WTC11 (cell line): ENCODE measurements around the gene ARHGAP15. TPM values are rescaled to one million over a fixed set of nuclear protein-coding genes. Genes with fewer than 3 reads are reported as not detected.

ENCODE experiments used
- ATAC-seq: fragments of 200-7000 bp; cut with Tn5 transposase; 2 replicates; pipeline ENCODE4 v1.10.0; 2021; ENCODE audit warnings: mild to moderate bottlenecking, moderate library complexity
- CTCF ChIA-PET: fragments of 300-600 bp; sonication (Branson Sonifier 250); formaldehyde crosslinking; loops from one replicate; lab custom pipeline; 2021; ENCODE audit warnings: antibody characterized with exemption; lab: Charles Lee
- POLR2A ChIA-PET: fragments of 350-600 bp; sonication (Branson Sonifier 250); formaldehyde crosslinking; loops from one replicate; lab custom pipeline; 2021; ENCODE audit warnings: antibody characterized with exemption; lab: Charles Lee
- DNase-seq: peaks from one replicate; pipeline ENCODE4 v3.0.0; 2021; ENCODE audit warnings: low spot score
- H3K27ac Mint-ChIP-seq: 2 replicates; pipeline ENCODE4 v1.8.0; 2021; ENCODE audit warnings: mixed read lengths
- H3K27me3 Mint-ChIP-seq: 2 replicates; pipeline ENCODE4 v1.8.0; 2021; ENCODE audit warnings: low read depth, mild to moderate bottlenecking, moderate library complexity, mixed read lengths
- H3K36me3 Mint-ChIP-seq: 2 replicates; pipeline ENCODE4 v1.8.0; 2021; ENCODE audit warnings: mixed read lengths
- H3K4me1 Mint-ChIP-seq: 2 replicates; pipeline ENCODE4 v1.8.0; 2022; ENCODE audit warnings: mixed read lengths
- H3K4me3 Mint-ChIP-seq: 2 replicates; pipeline ENCODE4 v1.8.0; 2021; ENCODE audit warnings: mild to moderate bottlenecking, moderate library complexity, mixed read lengths
- H3K9me3 Mint-ChIP-seq: 2 replicates; pipeline ENCODE4 v1.8.0; 2021; ENCODE audit warnings: mixed read lengths
- CBFB ChIP-seq: sonication (generic); formaldehyde crosslinking; IDR thresholded peaks from 2 replicates; pipeline ENCODE4 v1.8.1; 2022; ENCODE audit warnings: mild to moderate bottlenecking, low read depth, missing genetic modification reagents
- ETV6 ChIP-seq: sonication (generic); formaldehyde crosslinking; IDR thresholded peaks from 2 replicates; pipeline ENCODE4 v1.8.1; 2022; ENCODE audit warnings: mild to moderate bottlenecking, missing genetic modification reagents
- FOXJ3 ChIP-seq: sonication (generic); formaldehyde crosslinking; IDR thresholded peaks from 2 replicates; pipeline ENCODE4 v1.9.0; 2021; ENCODE audit warnings: missing genetic modification reagents, mild to moderate bottlenecking, borderline replicate concordance
- FOXK1 ChIP-seq: sonication (generic); formaldehyde crosslinking; IDR thresholded peaks from 2 replicates; pipeline ENCODE4 v1.8.0; 2022; ENCODE audit warnings: mild to moderate bottlenecking, moderate library complexity, missing genetic modification reagents
- MYBL2 ChIP-seq: sonication (generic); formaldehyde crosslinking; IDR thresholded peaks from 2 replicates; pipeline ENCODE4 v1.8.1; 2023; ENCODE audit warnings: mild to moderate bottlenecking, moderate library complexity, missing genetic modification reagents
- RORB ChIP-seq: fragments of 250-450 bp; sonication (Bioruptor Pico); IDR thresholded peaks from 2 replicates; pipeline ENCODE4 v1.9.0; 2021; ENCODE audit warnings: mild to moderate bottlenecking
- TP53 ChIP-seq: sonication (generic); formaldehyde crosslinking; IDR thresholded peaks from 2 replicates; pipeline ENCODE4 v1.8.1; 2023; ENCODE audit warnings: mild to moderate bottlenecking, missing genetic modification reagents
- total RNA-seq: library from RNA; stranded (reverse); gene quantifications from 3 replicates; pipeline ENCODE4 v1.2.3, GENCODE V29; 2021
- TF ChIP-seq, protein P1 (sequence below): sonication (generic); formaldehyde crosslinking; IDR thresholded peaks from 2 replicates; pipeline ENCODE4 v1.8.0; 2023; ENCODE audit warnings: missing genetic modification reagents
- TF ChIP-seq, protein P2 (sequence below): sonication (generic); formaldehyde crosslinking; IDR thresholded peaks from 2 replicates; pipeline ENCODE4 v1.8.1; 2022; ENCODE audit warnings: low read depth, missing genetic modification reagents, borderline replicate concordance
- TF ChIP-seq, protein P3 (sequence below): sonication (generic); formaldehyde crosslinking; IDR thresholded peaks from 2 replicates; pipeline ENCODE4 v1.8.0; 2022; ENCODE audit warnings: mild to moderate bottlenecking, missing genetic modification reagents
- TF ChIP-seq, protein P4 (sequence below): sonication (generic); formaldehyde crosslinking; IDR thresholded peaks from 2 replicates; pipeline ENCODE4 v1.8.0; 2023; ENCODE audit warnings: missing genetic modification reagents, mild to moderate bottlenecking, borderline replicate concordance
- TF ChIP-seq, protein P5 (sequence below): sonication (generic); formaldehyde crosslinking; IDR thresholded peaks from 2 replicates; pipeline ENCODE4 v1.8.1; 2023; ENCODE audit warnings: mild to moderate bottlenecking, missing genetic modification reagents
- TF ChIP-seq, protein P6 (sequence below): fragments of 200-600 bp; IDR thresholded peaks from 2 replicates; pipeline ENCODE4 v1.8.0; 2022; ENCODE audit warnings: antibody characterized with exemption

The ARHGAP15 gene
- total RNA-seq, 1 experiment from 2014 or later = 0.28 TPM

DNA sequence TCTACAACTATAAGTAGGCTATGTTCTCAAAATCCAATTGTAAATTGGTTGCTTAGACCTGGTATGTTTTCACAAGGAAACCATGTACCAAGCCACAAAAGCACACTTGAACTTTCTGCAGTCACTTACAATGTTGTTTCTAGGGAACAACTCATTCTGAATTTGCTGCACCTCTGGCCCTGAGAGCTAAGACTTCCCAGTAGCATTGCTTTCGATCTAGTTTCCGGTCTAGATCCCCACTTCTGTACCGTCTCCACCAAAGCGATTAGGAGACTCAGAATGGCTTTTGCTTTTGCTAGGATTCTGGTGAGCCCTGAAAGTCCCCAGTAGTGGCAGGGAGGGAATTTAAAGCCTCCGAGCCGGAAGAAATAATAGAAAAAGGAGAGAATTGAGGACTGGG, 313.0 kb downstream of the ARHGAP15 start (continued):
- TF ChIP-seq, protein P1, sequence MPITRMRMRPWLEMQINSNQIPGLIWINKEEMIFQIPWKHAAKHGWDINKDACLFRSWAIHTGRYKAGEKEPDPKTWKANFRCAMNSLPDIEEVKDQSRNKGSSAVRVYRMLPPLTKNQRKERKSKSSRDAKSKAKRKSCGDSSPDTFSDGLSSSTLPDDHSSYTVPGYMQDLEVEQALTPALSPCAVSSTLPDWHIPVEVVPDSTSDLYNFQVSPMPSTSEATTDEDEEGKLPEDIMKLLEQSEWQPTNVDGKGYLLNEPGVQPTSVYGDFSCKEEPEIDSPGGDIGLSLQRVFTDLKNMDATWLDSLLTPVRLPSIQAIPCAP (CRISPR knock-in tag) = no peak

DNA sequence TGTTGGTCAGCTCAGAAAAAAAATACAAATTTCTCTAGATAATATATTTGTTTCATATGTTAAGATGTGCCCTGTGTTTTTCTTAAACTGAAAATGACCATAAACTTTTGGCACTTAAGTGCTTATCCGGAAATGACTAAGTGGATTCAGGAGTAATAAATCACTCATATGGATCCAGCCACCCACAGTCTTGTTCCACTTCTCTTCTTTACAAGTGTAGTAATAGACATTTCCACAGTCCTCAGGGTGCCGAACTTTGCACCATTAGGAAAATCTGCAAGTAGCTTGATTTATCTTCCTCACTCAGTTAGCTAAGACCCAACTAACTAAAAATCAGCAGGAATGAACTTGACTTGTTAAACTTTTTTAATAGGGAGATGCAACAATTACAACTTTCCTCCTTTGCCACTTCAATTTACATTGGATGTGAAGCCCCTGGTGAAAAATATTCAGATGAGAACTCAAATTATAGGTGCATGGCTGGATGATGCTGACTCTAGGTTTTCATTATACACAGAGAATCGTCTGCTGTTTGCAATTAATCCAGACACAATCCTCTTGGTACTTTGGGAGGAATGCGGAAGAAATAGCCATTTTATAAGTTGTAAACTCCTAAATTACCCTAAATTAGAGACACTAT, 322.5 kb downstream of the ARHGAP15 start:
- ChIA-PET POLR2A (no interaction called here), CTCF (no interaction called here)
- ATAC-seq (no peak), DNase-seq (no peak)
- TF ChIP-seq FOXK1 (CRISPR knock-in tag) (no peak), RORB (CRISPR knock-in tag) (no peak), CBFB (CRISPR knock-in tag) (no peak)
- TF ChIP-seq, protein P2, sequence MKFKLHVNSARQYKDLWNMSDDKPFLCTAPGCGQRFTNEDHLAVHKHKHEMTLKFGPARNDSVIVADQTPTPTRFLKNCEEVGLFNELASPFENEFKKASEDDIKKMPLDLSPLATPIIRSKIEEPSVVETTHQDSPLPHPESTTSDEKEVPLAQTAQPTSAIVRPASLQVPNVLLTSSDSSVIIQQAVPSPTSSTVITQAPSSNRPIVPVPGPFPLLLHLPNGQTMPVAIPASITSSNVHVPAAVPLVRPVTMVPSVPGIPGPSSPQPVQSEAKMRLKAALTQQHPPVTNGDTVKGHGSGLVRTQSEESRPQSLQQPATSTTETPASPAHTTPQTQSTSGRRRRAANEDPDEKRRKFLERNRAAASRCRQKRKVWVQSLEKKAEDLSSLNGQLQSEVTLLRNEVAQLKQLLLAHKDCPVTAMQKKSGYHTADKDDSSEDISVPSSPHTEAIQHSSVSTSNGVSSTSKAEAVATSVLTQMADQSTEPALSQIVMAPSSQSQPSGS (CRISPR knock-in tag) = no peak
- TF ChIP-seq, protein P3, sequence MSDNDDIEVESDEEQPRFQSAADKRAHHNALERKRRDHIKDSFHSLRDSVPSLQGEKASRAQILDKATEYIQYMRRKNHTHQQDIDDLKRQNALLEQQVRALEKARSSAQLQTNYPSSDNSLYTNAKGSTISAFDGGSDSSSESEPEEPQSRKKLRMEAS = no peak
- Mint-ChIP-seq H3K9me3 (no peaks in the 10 kb centered on the region), H3K36me3 (no peaks in the 10 kb centered on the region), H3K27ac (no peak overlapping the region), H3K27me3 (no peaks in the 10 kb centered on the region), H3K4me1 (no peaks in the 10 kb centered on the region), H3K4me3 (no peak overlapping the region)

DNA sequence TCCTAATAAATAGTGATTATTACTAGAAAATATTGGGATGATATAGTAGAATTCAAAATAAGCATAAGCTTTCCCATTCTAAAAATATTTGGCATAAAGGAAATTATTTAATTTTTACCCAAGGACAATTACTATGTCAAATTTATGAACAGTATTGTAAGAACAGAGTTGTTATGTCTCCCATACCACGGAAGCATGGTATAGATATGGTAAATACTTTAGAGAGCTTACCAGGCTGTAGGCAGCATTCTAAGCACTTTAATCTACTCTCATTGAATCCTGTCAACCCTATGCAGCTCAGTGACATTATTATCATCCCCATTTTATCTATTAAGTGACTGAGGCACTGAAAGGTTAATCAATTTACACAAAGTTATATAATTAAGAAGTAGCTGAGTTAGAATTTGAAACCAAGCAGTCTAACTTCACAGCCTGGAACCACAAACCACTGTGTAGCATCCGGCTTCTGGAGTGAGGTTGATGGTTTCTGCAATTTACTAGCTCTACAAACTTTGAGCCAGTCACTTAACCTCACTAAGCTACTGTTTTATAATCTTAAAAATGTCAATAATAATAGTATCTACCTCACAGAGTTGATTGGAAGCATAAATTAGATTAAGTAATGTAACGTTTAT, 323.7 kb downstream of the ARHGAP15 start:
- no peaks in the 10 kb centered on the region for H3K36me3 Mint-ChIP-seq
- DNase-seq (no peak), ATAC-seq (no peak)
- H3K4me1 Mint-ChIP-seq = no peaks in the 10 kb centered on the region
- H3K9me3 Mint-ChIP-seq = no peaks in the 10 kb centered on the region
- H3K4me3 Mint-ChIP-seq = no peak overlapping the region
- ChIA-PET CTCF (no interaction called here), POLR2A (no interaction called here)
- TF ChIP-seq TP53 (CRISPR knock-in tag) = no peak
- TF ChIP-seq, protein P3 = no peak
- TF ChIP-seq, protein P4, sequence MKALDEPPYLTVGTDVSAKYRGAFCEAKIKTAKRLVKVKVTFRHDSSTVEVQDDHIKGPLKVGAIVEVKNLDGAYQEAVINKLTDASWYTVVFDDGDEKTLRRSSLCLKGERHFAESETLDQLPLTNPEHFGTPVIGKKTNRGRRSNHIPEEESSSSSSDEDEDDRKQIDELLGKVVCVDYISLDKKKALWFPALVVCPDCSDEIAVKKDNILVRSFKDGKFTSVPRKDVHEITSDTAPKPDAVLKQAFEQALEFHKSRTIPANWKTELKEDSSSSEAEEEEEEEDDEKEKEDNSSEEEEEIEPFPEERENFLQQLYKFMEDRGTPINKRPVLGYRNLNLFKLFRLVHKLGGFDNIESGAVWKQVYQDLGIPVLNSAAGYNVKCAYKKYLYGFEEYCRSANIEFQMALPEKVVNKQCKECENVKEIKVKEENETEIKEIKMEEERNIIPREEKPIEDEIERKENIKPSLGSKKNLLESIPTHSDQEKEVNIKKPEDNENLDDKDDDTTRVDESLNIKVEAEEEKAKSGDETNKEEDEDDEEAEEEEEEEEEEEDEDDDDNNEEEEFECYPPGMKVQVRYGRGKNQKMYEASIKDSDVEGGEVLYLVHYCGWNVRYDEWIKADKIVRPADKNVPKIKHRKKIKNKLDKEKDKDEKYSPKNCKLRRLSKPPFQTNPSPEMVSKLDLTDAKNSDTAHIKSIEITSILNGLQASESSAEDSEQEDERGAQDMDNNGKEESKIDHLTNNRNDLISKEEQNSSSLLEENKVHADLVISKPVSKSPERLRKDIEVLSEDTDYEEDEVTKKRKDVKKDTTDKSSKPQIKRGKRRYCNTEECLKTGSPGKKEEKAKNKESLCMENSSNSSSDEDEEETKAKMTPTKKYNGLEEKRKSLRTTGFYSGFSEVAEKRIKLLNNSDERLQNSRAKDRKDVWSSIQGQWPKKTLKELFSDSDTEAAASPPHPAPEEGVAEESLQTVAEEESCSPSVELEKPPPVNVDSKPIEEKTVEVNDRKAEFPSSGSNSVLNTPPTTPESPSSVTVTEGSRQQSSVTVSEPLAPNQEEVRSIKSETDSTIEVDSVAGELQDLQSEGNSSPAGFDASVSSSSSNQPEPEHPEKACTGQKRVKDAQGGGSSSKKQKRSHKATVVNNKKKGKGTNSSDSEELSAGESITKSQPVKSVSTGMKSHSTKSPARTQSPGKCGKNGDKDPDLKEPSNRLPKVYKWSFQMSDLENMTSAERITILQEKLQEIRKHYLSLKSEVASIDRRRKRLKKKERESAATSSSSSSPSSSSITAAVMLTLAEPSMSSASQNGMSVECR (CRISPR knock-in tag) = no peak
- H3K27me3 Mint-ChIP-seq = no peaks in the 10 kb centered on the region
- H3K27ac Mint-ChIP-seq = no peak overlapping the region

DNA sequence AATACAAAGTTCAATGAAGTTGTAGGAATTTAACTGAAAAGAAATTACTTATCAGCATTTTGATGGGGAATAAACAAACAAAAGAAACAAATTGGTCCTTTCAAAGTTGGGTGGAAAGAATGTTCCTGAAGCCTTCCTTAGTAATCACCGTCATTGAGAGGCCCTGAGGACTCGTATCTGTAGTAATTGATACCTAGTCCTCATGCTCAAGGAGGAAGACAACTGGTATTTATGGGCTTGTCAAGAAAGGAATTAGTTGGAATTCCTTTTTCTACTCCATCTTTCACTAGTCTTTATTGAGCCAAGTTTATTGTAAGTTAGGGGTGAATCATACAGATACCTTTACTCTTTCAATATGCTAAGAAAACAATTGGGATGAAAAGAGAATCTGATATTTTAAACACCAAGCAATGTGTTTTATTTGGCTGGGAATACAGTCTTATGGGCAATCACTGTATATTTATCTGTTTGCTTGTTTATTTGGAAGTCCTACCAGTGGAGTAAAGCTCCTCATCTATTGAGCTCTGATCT, 324.8 kb downstream of the ARHGAP15 start:
- H3K4me3 Mint-ChIP-seq = no peak overlapping the region
- H3K9me3 Mint-ChIP-seq = no peaks in the 10 kb centered on the region
- no peaks in the 10 kb centered on the region for H3K27me3 Mint-ChIP-seq
- no peak overlapping the region for H3K27ac Mint-ChIP-seq
- CTCF ChIA-PET = no interaction called here
- DNase-seq (no peak), ATAC-seq (no peak)
- no peaks in the 10 kb centered on the region for H3K36me3 Mint-ChIP-seq
- TF ChIP-seq ETV6 (CRISPR knock-in tag) (no peak), MYBL2 (CRISPR knock-in tag) (no peak), FOXJ3 (no peak), FOXK1 (CRISPR knock-in tag) (no peak)
- TF ChIP-seq, protein P5, sequence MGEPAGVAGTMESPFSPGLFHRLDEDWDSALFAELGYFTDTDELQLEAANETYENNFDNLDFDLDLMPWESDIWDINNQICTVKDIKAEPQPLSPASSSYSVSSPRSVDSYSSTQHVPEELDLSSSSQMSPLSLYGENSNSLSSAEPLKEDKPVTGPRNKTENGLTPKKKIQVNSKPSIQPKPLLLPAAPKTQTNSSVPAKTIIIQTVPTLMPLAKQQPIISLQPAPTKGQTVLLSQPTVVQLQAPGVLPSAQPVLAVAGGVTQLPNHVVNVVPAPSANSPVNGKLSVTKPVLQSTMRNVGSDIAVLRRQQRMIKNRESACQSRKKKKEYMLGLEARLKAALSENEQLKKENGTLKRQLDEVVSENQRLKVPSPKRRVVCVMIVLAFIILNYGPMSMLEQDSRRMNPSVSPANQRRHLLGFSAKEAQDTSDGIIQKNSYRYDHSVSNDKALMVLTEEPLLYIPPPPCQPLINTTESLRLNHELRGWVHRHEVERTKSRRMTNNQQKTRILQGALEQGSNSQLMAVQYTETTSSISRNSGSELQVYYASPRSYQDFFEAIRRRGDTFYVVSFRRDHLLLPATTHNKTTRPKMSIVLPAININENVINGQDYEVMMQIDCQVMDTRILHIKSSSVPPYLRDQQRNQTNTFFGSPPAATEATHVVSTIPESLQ = no peak
- TF ChIP-seq, protein P6, sequence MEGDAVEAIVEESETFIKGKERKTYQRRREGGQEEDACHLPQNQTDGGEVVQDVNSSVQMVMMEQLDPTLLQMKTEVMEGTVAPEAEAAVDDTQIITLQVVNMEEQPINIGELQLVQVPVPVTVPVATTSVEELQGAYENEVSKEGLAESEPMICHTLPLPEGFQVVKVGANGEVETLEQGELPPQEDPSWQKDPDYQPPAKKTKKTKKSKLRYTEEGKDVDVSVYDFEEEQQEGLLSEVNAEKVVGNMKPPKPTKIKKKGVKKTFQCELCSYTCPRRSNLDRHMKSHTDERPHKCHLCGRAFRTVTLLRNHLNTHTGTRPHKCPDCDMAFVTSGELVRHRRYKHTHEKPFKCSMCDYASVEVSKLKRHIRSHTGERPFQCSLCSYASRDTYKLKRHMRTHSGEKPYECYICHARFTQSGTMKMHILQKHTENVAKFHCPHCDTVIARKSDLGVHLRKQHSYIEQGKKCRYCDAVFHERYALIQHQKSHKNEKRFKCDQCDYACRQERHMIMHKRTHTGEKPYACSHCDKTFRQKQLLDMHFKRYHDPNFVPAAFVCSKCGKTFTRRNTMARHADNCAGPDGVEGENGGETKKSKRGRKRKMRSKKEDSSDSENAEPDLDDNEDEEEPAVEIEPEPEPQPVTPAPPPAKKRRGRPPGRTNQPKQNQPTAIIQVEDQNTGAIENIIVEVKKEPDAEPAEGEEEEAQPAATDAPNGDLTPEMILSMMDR = no peak
- POLR2A ChIA-PET = no interaction called here
- H3K4me1 Mint-ChIP-seq = no peaks in the 10 kb centered on the region
